Glomerular visceral epithelial cell (primary cell): Measurements from ENCODE around the gene VAC14.
"Not testable (repeated sequence)": the region's sequence is repeated elsewhere in the genome, so short reads cannot be mapped to it uniquely, and the experiment has no call there.

Experiments
- DNase-seq: peaks from one replicate; pipeline ENCODE4 v3.0.0-alpha.2; 2016; ENCODE audit errors: extremely low spot score

VAC14 gene

DNA sequence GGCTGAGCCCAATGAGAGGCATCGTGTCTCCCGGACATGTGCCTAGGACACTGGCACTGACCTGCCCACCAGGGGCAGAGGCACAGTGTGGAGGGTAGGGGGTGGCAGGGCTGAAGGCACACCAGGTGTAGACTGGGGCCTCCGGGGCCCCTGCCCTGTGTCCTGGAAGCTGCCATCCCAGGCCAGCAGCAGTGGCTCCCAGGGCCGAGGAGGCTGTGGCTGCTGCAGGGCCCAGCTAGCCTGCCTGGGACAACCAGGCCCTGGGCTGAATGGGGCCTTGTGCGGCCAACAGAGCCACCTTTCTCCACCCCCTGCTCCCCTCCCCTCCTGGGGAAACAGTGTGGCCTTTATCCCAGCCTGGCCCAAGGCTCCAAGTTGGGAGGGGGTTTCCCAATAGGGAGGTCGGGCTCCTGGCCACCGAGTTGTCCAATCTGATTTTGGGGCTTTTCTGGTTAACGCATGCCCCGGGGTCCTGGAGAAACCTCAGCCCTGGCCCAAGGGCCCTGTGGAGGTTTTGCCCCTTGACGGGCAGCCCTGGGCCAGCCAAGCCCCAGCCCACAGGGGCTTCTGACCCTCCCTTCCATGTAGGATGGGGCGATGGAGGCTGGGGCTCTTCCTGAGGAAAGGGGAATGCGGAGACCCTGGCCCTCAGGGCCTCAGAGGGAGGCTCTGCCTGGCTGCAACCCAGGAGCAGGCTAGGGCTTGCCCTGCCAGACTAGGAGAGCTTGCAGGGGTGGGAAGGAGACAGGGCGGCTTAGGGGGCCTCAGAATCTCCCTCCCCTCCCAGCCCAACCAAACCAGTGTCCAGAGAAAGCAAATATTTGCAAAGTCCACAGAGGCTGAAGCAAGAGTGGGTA is 119.3 kb downstream of the VAC14 start:
- no peak for DNase-seq

DNA sequence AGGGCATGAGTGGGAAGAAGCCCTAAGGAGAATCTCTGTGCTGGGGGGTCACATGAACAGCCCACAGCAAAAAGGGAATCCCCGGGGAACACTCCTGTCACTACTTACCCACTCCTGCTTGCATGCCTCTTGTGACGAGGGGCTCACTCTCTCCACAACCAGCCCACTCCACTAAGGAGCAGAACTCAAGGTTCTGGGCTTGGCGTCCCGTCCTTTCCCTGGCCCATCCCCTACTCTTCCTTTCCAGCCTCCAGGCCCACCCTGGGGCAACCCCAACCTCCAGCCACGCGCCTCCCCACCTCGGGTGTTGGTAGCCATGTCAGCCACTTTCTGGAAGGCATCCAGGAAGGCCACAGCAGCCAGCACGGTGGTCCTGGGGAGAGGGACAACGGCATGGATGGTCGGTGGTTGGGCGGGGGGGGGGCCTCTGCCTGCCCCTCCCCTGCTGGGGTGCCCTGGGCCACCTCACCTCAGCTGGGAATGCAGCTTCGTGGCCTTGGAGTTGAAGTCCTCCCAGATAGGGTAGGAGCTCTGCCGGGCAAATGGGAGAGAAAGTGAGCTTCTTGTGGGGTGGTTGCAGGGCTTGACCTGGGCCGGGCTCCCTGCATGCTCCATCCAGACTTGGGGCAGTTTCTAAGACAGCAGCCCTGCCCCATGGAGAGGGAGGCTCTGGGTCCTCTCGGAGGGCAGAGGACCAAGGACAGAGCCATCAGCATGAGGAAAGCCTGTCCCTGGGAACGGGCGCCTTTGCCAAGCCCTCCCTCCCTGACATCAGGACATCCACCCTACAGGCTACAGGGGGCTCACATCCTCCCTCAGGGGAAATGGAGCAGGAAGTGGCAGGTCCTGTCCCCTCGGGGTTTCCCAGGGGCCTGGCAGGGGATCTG is 120.2 kb downstream of the VAC14 start:
- no peak for DNase-seq

DNA sequence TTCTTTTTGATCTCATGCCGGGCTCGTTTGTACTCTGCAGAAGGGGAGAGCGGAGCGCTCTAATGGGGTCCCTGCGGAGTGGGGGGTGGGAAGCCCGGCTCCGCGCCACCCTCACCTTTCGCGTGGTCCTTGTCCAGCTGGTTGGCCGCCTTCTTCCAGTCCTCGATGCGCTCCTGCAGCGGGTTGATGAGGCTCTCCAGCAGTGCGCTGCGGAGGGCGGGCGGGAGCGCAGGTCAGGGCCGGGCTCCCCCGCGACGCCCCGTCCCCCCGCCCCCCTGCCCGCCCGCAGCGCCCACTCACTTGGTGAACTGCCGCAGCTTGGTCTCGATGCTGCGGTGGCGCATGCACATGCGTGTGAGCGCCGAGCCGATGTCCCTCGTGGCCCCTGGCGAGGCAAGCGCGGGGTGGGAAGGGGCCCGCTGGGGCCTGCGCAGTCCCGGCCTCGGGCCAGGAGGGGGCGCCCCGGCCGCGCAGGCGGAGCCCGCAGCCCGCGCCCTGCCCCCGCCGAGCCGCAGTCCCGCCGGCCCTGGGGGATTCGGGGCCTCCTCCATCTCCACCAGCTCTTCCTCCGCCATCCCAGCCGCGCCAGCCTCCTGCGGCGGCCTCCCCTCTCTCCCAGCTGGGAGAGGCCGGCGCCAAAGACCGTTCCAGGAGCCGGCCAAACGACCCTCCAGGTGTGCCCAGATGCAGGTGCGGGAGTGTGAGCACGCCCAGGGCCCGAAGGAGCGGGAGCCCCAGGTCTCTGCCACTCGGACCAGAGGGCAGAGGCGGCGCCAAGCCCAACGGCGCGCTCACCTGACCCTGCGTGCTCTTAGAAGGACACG is 121.1 kb downstream of the VAC14 start:
- no peak for DNase-seq

DNA sequence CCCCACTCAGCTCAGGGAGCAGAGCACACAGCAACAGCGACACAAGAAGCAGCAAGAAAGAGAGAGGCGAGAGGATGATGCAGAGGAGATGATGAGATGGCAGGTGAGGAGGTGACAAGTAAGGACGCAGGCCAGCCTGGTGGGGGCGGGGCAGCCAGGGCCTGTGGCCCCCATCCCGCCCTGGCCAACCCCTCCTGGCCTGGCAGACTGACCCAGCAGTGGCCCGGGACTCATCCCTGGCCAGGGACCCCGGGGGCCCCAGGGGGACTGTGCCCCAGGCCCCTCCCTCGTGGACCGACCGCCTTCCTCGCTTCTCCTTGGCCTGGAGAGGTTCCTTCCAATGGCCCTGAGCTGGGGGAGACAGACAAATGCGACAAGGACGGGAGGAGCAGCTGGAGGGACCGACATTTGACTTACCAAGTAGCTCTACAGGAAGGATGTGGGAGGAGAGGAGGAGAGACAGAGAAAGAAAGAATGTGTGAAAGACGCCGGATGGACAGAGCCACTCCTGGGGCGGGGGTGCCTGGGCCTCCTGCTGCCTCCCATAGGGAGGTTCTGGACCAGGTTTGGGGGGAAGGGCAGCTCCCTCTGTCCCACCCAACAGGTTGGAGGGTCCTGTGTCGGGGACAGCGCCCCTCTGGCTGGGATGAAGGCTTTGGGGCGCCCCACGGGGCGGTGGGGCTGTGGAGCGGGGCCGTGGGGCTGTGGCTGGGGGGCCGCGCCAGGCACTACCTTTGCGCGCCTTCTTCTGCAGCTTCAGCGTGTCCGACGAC is 121.9 kb downstream of the VAC14 start:
- DNase-seq = no peak

DNA sequence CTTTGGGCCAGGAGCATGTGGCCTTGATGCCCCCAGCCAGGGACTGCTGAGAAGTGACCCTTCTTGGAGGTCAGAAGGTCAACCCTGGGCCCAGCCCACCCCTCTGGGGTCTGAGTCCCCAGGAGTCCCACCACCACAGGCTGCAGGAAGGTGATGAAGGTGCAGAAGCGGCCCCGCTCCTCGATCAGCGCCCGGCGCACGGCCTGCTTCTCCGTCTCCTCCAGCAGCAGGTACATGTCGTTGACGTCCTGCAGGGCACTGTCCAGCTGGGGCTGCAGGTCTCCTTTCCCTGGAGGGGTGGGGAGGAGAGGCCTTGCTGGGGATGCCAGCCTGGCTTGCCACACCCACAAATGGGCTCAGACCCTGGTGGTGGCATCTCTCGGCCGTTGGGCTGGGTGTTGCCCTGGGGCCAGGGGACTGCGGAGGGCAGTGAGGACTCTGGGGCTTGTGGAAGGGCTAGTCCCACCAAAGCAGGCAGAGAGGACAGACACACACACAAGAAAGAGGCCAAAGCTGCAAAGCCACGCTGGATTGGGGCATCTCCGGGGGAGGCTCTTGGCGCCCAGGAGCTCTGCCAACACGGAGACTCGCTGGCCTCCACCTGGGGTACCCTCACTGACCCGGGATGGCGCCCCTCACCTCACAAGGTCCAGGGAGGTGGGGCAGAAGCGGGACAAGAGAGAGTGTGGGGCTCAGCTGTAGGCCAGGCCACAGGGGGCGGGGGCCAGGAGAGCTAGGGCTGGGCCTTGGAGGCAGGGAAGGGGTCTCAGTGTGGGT is 122.6 kb downstream of the VAC14 start:
- no peak for DNase-seq

DNA sequence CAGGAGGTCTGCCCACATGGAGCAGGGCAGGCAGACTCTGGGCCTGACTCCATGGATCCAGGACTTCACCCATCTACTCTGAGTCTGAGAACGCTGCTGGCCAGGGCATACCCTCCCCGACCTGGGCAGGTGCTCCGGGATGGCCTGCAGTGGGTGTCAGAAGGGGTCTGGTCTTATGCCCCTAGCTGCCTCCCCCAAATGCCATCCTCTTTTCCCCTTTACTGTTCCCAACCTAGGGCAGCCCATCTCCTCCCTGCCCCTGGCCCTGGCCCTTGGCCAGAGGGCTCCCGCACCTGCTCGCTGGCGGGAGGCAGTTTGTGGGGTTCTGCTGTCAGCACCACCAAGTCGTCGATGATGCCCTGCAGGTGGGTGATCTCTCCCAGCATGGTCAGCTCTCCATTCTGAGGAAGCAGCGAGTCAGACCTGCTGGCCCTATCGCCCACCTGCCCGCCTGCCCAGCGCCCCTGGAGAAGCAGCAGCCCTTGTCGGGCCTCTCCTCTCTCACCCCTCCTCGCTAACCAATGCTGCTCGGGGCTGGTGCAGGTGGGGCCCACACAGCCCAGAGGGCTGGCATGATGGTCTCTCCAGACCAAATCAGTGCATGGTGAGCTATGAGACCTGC is 123.3 kb downstream of the VAC14 start:
- DNase-seq = no peak

DNA sequence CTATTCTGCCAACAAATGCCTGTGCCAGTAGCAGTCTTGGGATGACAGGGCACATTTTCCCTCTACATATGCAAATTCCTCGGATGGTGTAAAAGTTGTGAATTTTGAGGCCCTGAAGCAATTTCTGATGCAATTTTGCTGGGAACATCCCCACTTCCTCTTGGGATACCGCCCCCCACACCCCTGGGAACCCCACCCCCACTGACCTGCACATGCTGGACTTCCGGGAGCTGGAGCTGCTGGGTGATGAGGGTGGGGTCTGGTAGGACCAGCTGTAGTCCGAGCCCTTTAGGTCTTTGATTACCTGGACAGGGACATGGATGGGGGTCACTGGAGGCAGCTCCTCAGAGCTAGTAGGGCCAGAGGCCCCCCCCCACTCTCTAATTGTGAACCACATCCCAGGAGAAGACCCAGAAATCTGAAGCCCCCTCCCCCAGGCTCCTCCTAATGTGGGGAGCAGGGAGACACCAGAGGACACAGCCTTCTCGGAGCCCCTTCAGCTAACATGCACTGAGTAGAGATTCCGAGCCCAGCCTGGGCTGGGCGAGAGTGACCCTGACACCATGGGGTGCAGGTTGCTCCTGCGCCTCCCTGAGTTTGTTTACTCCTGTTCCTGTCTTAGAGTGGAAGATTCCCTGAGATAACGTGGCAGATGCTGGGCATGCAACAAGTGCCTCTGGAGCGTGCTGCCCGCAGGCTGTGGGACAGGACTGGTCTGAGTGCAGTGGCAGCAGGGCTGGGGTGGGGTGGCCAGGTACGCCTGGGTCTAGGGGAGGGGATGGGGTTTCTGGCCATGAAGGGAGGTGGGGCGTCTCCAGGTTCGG is 124.1 kb downstream of the VAC14 start:
- DNase-seq = no peak

DNA sequence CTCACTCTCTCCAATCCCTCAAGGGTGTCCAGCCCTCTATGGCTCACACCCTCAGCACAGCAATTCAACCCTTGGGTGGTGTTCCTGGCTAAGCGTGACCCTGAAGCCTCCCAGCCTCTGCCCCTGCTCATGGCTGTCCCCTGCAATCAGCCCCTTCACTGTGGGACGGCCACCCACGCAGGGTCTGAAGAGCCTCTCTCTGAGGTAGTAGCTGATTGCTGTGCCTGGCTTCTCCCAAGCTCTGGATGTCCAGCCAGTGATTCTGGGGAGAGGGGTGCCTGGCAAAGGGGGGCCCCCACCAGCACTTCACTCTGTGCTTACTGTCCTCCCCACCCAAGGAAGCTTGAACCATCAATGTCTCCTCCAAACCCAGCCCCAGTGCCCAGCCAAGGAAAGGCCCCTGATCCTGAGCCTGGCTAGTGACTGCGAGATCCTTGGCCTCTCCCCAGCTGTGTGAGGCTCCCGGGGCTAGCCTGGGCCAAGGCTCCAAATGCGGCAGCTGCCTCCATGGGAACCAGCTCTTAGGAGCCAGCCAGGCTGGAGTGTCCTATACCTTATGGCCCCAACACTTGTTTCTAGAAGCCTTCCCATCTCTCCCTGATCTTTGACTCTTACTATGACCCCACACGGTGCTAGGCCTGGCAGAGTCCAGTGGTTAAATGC is 125.0 kb downstream of the VAC14 start:
- DNase-seq = no peak

DNA sequence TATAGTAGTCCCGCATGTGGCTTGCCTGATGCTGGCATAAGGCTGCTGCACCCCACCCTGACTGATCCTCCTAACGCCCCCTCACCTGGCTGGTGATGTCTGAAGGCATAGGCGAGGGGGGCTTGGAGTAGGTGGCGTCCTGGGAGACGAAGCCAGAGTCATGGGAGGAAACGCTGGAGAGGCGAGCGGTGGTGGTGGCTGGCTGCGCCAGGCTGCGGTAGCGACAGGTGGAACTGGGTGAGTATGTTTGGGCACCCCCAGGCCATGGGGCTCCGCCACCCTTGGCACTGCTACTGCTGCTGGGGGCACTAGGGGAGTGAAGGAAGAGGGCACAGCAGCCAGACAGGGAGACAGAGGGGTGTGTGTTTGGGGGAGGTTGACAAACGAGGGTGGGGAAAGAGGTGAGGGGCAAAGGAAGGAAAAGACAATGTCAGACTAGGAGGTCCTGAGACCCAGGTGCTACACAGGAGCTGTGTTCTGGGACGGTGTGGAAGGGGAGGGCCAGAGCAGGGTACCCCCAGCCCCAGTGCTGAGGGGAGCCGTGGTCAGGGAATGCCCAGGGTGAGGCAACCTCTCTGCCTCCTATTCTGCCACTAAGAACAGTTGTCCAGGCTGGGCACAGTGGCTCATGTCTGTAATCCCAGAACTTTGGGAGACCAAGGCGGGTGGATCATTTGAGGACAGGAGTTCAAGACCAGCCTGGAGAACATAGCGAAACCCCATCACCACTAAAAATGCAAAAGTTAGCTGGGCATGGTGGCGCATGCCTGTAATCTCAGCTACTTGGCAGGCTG is 126.5 kb downstream of the VAC14 start:
- no peak for DNase-seq

DNA sequence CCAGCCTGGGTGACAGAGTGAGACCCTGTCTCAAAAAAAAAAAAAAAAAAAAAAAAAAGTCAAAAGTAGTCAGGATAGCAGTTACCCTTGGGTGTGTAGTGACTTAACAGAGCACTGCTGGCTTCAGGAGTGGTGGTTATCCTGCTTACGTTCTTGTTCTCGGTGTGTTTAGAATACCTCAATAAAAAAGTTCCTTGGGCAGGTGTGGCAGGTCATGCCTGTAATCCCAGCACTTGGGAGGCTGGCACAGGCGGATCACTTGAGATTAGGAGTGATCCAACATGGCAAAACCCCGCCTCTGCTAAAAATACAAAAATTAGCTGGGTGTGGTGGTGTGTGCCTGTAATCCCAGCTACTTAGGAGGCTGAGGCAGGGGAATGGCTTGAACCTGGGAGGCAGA is 130.0 kb downstream of the VAC14 start:
- DNase-seq = not testable (repeated sequence)

DNA sequence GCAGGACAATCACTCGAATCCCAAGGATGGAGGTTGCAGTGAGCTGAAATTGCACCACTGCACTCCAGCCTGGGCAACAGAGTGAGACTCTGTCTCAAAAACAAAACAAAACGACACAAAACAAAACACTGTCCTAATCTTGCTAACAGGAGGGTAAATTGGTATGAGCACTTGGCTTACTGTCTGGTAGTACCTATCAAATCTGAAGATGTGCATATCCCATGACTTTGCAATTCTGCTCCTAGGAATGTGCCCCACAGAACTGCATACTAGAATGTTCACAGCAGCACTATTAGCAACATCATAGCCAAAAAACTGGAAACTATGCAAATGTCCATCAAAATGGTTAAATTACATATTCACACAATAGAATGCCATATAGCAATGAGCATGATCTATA is 130.8 kb downstream of the VAC14 start:
- DNase-seq = no peak

DNA sequence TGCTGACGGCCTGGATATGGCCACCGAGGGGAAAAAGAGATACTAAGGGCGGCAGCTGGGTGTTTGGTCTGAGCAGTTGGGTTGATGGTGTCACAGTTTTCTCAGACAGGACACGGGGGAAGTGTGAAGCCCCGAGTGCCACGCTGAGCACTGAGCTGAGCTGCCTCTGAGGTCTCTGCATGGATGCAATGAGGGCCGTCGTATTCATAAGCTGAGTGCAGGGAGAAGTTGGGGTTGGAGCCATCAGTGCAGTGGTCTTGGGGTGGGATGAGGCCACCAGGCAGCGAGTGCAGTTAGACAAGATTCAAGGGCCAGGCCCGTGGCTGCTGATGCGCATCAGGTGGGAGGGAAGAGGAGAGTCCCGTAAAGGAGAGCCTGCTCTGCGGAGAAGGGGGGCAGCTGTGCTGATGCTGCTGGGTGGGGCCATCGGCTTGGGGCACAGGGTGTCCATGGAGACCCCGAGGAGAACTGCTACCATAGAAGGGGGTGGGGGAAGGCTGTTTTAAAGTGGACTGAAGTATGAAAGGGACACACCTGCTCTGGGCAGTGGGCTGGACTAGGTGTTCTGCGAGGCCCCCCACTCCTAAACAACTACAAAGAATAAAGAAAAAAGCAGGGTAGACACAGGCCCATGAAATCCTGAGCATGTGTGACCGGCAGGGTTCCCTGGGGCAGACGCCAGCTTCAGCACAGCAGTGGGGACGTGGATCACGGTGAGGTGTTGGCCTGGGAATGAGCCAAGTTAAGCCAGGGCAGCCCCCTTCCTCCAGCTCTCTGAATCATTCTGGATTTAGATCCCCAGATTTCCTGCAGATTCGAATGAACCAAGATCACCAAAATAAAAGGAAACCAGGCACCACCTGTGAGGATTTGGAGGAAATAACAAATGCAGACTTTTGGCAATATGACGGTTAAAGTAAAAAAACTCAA is 134.9 kb downstream of the VAC14 start:
- DNase-seq = no peak

DNA sequence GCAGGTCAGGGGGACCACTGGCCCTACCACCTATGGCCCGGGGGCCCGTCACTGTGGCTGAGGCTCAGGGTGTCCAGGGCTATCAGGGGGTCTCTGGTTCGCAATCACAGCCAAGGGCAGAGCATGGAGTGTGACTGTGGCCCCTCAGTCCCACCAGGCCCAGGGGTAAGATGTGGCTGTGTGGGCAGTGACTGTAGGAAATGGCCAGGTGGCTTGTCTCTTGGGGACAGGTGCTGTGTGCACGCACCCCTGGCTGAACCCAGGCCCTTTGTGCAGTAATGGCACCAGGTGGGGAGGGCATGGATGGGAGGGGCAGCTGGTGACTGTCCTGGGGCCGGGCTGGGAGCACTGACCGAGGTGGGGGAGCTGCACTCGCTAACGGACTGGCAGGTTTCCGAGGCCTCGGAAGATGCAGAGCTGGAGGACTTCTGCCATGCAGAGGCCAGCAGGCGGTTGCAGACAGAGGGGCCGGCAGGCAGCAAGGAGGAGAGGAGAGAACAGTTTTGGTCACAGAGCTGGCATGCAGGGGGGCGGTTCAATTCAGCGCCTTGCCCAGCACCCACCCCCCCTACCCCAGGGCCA is 135.8 kb downstream of the VAC14 start:
- no peak for DNase-seq

DNA sequence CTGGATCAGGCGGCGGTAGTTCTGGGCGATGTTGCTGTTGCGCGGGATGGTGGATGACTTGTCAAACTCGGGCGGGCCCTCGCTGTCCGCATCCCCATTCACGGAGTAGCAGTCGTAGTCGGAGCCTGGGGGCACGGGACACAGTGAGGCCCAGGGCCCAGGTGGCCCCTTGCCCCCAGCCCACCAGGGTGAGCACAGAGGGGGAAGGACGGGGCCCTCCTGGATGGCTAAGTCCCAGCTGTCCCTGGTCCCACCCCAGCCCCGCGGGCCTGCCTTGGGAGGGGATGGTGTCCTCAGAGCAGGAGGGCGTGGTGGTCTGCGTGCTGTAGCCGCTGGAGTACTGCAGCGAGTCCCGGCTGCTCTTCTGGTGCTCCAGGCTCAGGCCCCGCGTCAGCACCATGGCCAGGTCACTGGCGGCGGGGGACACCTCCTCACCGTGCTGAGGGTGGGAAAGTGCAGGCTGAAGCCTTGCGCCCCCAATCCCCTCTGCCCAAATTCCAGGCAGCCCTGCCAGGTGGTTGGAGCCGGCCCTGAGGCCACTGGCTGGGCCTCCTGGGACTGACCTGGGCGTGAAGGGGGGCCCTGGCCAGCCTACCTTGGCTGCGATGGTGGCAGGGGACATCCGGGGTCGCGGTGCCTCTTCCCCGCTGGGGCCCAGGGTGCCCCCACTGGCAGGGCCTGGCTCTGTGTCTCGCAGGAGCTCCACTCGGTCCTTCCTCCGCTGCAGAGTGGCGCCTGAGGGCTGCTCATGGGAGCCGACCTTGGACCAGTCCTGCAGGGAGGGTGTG is 136.4 kb downstream of the VAC14 start:
- no peak for DNase-seq

DNA sequence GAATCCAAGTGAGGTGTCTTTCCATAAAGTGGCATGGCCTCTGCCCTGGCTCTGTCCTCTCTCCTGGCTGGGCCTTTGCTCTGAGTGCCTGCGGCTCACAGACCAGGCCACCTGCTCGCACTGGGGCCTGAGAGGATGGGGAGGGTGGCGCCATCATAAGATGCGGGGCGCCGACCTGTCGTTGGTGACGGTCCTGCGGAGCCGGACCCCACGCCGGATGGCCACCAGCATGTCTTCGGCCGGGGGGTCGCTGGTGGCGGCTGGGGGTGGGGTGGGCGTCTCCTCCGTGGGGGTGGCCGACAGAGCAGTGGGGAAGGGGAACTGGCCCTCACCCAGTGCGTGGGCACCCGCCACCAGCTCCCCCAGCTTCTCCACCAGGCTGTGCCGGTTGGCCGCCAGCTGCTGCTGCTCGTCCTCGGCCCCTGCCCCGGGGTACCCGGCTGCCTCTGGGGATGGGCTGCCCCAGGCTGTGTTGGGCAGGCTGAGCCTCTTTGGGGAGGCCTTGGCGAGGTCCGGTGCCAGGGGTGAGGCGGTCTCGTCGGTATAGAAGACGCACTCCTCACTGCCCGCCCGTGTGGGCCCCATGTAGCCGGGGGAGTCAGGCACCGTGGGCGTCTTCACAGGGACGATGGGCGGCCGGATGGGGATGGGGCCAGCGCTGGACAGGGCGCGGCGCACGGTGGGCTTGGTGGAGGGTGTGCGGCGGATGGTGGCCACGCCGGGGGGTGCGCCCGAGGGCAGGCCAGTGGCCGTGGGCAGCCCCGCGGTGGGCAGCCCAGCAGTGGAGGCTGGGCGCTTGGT is 137.2 kb downstream of the VAC14 start:
- no peak for DNase-seq
